Adrenal gland (tissue), 12 donors: ENCODE data around the gene TBL3. TPM values are rescaled to one million over a fixed set of nuclear protein-coding genes. Genes with fewer than 3 reads are reported as not detected.
A peak's percentile ranks its signal among the peaks of the same experiment; 100 is the strongest.

ENCODE experiments used
- DNase-seq, 7 donors: peaks; one replicate each; pipeline ENCODE4 v3.0.0-alpha.2; 2019 to 2020
- H3K27ac ChIP-seq, 5 donors: fragments of 200-600 bp; sonication (generic) in 4 of 5; 1 replicate in 3 of 5; 2 replicates in 2 of 5; pipeline versions ENCODE4 v1.5.1 to v1.8.0; 2016 to 2020; ENCODE audit warnings: mild to moderate bottlenecking in 1 of 5
- H3K27me3 ChIP-seq: fragments of 200-600 bp; 2 replicates; pipeline ENCODE4 v1.8.0; 2021
- H3K36me3 ChIP-seq, 2 donors: fragments of 200-600 bp; replicated peaks in 1 of 2; 1 replicate in 1 of 2; 2 replicates in 1 of 2; pipeline versions ENCODE4 v1.5.1 to v1.8.0; 2018 to 2022
- H3K4me1 ChIP-seq, 2 donors: fragments of 200-600 bp; replicated peaks in 1 of 2; 1 replicate in 1 of 2; 2 replicates in 1 of 2; pipeline versions ENCODE4 v1.5.1 to v1.8.0; 2018 to 2021
- H3K4me3 ChIP-seq, 4 donors: fragments of 200-600 bp; sonication (generic) in 3 of 4; one replicate each; pipeline ENCODE4 v1.5.1; 2016 to 2018
- H3K9me3 ChIP-seq, 3 donors: fragments of 200-600 bp; sonication (generic) in 1 of 3; replicated peaks in 1 of 3; 1 replicate in 2 of 3; 2 replicates in 1 of 3; pipeline versions ENCODE4 v1.5.1 to v1.8.0; 2016 to 2021
- CTCF ChIP-seq, 6 experiments: fragments of 450-650 bp in 4 of 6; fragments of 200-600 bp in 2 of 6; sonication (generic) in 1 of 6; IDR thresholded peaks; 1 replicate in 5 of 6; 2 replicates in 1 of 6; pipeline versions ENCODE4 v1.5.1 to v1.8.0; 2016 to 2021; ENCODE audit warnings: antibody characterized with exemption in 6 of 6, mild to moderate bottlenecking in 2 of 6, moderate library complexity in 1 of 6
- POLR2A ChIP-seq, 2 donors: fragments of 450-650 bp; IDR thresholded peaks; one replicate each; pipeline ENCODE4 v1.6.1; 2017; ENCODE audit warnings: antibody characterized with exemption in 2 of 2, mild to moderate bottlenecking in 2 of 2, moderate library complexity in 1 of 2
- WGBS, 4 donors: extraction: QIAGEN DNeasy Blood & Tissue Kit in 2 of 4; methylation state at CpG; one replicate each; pipeline versions ENCODE4 v1.1.5 to v1.1.7; 2013 to 2017; 5-methylcytosine and 5-hydroxymethylcytosine counted together
- intact Hi-C, 2 donors: fragments of 100-400 bp; cut with DNase I; formaldehyde crosslinking; loops; one replicate each; pipeline versions ENCODE4 v1.14.1 to v1.15.0; 2022 to 2023
- polyA plus RNA-seq, 3 donors: library from polyadenylated mRNA; stranded (reverse); fragments of 200-250 nt in 2 of 3; fragments of 350-450 nt in 1 of 3; fragmentation: Illumina TruSeq in 1 of 3; extraction: RNeasy Lipid Tissue Mini Kit (QIAGEN cat#74804) in 1 of 3; gene quantifications; one replicate each; pipeline ENCODE4 v1.2.3, GENCODE V29; 2013 to 2014
- total RNA-seq, 9 donors: library from RNA; depleted of rRNA in 4 of 9; stranded (reverse); fragments of >200 nt in 4 of 9; fragments of 120-200 nt in 1 of 9; fragmentation: NEBNext Ultra II Directional in 1 of 9; extraction: Animal tissue kit (Norgen Biotek cat#: 25700) in 1 of 9; gene quantifications; one replicate each; pipeline versions ENCODE4 v1.1.0 to v1.2.4, GENCODE V29; 2013 to 2023
- donor health status: healthy with polysubstance abuse.
- donor health status: Bipolar disorder and iron deficiency.
- donor health status: DM: yes; HTN: yes; CAD: no.
- donor health status: DM: no; HTN: no; CAD: no.
- donor health status: DM: no; HTN: no; CAD: no.
- donor health status: DM: yes; HTN: yes; CAD: no.

The TBL3 gene
- total and polyA plus RNA-seq, 12 donors: 10.8 to 137 (median 36.2) TPM

- WGBS, 4 donors: 91 to 94% (median 92%) methylated on average over 19 to 27 of the region's 27 CpGs
- peaks cover 0 to 21% of the 10 kb centered on the region in 2 donors for H3K4me1 ChIP-seq
- no peak overlapping the region for H3K4me3 ChIP-seq
- peaks cover 0 to 56% of the 10 kb centered on the region in 2 donors for H3K36me3 ChIP-seq
- DNase-seq: no peak
- H3K9me3 ChIP-seq: no peaks in the 10 kb centered on the region
- intact Hi-C loops: no loop called here
- H3K27me3 ChIP-seq: no peaks in the 10 kb centered on the region
- H3K27ac ChIP-seq: peak overlapping the region in 2 of 5 donors; percentile 56 to 76
- no peak for TF ChIP-seq POLR2A (IDR thresholded peaks at IDR 0.05)
- no peak for TF ChIP-seq CTCF (IDR thresholded peaks at IDR 0.05)
These were observed 26.5 kb downstream of the TBL3 start for GRCh38 chr16:1998360-1998835.

- DNase-seq: no peak
- WGBS, 4 donors: 93 to 94% (median 94%) methylated on average over 7 to 39 of the region's 39 CpGs
- H3K9me3 ChIP-seq: no peaks in the 10 kb centered on the region
- intact Hi-C loops: no loop called here
- TF ChIP-seq CTCF (IDR thresholded peaks at IDR 0.05): no peak
- TF ChIP-seq POLR2A (IDR thresholded peaks at IDR 0.05): no peak
- no peak overlapping the region for H3K4me3 ChIP-seq
- H3K27me3 ChIP-seq: no peaks in the 10 kb centered on the region
- H3K36me3 ChIP-seq: peaks cover 0 to 57% of the 10 kb centered on the region in 2 donors
- peak overlapping the region in 1 of 5 donors; percentile 76 for H3K27ac ChIP-seq
- peaks cover 0 to 28% of the 10 kb centered on the region in 2 donors for H3K4me1 ChIP-seq
These were observed 27.3 kb downstream of the TBL3 start for GRCh38 chr16:1998852-1999801.

DNA sequence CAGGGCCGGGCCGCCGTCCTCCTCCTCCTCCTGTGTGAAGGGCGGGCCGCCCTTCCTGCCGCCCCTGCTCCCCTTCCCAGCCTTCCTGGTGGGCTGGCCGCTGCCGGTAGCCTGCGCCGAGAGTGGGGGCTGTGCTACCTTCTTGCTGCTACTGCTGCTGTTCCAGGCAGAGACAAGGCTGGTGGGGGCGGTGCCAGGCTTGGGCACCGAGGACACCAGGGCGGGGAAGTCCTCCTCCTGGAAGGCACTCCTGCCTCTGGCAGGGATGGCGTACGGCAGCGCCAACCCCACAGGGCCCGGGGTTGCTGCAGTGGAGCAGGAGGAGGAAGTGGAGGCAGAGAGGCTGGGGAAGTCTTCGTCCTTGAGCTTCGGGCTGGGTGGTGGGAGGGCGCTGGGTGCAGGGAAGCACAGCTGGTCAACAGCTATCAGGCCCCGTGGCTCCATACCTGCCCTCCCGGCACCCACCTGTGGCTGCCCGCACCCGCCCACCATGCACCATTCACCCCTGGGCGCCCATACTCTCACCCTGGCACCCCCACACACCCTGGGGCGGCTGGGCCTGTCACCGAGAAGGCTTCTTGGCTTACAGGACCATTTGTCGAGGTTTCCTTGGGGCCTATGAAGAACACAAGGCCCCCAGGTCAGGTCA, 28.1 kb downstream of the TBL3 start:
- peak overlapping the region in 1 of 5 donors; percentile 76 for H3K27ac ChIP-seq
- H3K4me1 ChIP-seq: peaks cover 0 to 36% of the 10 kb centered on the region in 2 donors
- intact Hi-C loops: no loop called here
- H3K9me3 ChIP-seq: no peaks in the 10 kb centered on the region
- H3K4me3 ChIP-seq: no peak overlapping the region
- TF ChIP-seq POLR2A (IDR thresholded peaks at IDR 0.05): no peak
- no peak for TF ChIP-seq CTCF (IDR thresholded peaks at IDR 0.05)
- DNase-seq: no peak
- 82 to 90% (median 89%) methylated on average over 16 to 28 of the region's 28 CpGs for WGBS, 4 donors
- peaks cover 0 to 57% of the 10 kb centered on the region in 2 donors for H3K36me3 ChIP-seq
- no peaks in the 10 kb centered on the region for H3K27me3 ChIP-seq

GRCh38 chr16:2001035-2001434, 29.2 kb downstream of the TBL3 start:
- Histone ChIP-seq H3K4me3 (no peak overlapping the region), H3K27ac (no peak overlapping the region), H3K36me3 (peaks cover 0 to 57% of the 10 kb centered on the region in 2 donors), H3K4me1 (peaks cover 0 to 43% of the 10 kb centered on the region in 2 donors), H3K27me3 (no peaks in the 10 kb centered on the region), H3K9me3 (no peaks in the 10 kb centered on the region)
- intact Hi-C loops: no loop called here
- DNase-seq: no peak
- whole genome bisulfite sequencing, 4 donors: 92 to 95% (median 95%) methylated on average over 7 to 19 of the region's 19 CpGs
- TF ChIP-seq CTCF (IDR thresholded peaks at IDR 0.05): no peak
- no peak for TF ChIP-seq POLR2A (IDR thresholded peaks at IDR 0.05)
